Erythroblast (primary cell): ENCODE results near the gene BCL2L13.

ENCODE experiments used
- GATA1 ChIP-seq: IDR thresholded peaks from 2 replicates; pipeline ENCODE4 v1.6.1; 2011; ENCODE audit warnings: low read depth, mild to moderate bottlenecking, control low read depth, low read length, moderate library complexity
- POLR2A ChIP-seq: IDR thresholded peaks from 2 replicates; pipeline ENCODE4 v1.6.1; 2011; ENCODE audit warnings: mild to moderate bottlenecking, low read length

GRCh38 chr22:17596226-17596625 is 42.3 kb upstream of the BCL2L13 start:
- TF ChIP-seq POLR2A (no peak), GATA1 (no peak)
